Ramos (cell line): ENCODE data around the gene DPP10.
"Not testable (repeated sequence)": the region's sequence is repeated elsewhere in the genome, so short reads cannot be mapped to it uniquely, and the experiment has no call there.

Experiments used
- in situ Hi-C: fragments of 300-500 bp; cut with MboI; formaldehyde crosslinking; loops from one replicate; pipeline ENCODE4 v1.14.3; 2022; ENCODE audit warnings: low sequenced_read_pairs; ENCODE audit not compliant: unreplicated experiment

DPP10 gene

DNA sequence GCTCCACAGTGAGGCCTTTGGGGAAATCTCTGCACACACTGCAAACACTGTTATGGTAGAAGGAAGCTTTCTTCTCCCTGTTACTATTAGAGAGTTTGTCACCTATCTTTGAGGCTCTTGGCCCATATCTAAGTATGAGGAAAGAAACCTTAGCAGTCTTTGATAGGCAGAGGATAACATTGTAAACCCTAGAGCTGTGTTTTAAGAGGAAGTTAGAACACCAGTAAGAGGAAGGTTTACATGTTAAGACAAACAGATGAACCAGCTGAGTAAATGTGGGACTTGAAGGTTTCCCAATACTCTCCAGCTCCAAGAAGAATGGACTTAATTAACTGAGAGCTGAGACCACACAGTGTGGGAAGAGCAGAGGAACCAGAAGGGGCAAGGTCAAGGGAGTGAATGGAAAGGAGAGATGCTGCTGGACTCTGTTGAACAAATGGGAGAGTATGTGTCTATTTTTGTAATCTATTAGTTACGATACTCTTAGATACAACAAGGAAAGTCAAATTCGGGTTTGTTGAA lies 257.0 kb downstream of the DPP10 start:
- in situ Hi-C loops = no loop called here

DNA sequence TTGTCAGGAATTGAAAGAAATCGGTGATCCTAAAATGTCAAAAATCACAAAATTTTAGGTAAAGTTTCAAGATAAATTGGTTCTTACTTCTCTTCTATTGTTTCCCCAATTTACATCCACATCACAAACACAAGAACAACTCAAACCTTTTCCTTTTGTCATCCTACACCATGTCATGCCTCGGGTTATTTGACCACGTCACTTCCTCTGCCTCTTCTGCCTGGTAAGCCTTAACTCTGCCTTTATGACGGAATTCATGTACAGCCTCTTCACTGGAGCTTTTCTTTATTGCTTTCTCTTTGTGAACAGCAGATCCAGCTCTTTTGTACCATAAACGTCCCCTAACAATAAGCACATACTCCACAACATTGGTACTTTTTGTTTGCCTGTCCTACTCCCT lies 258.0 kb downstream of the DPP10 start:
- in situ Hi-C loops = no loop called here

- in situ Hi-C loops = no loop called here
Observed at GRCh38 chr2:114709936-114710850, 267.8 kb downstream of the DPP10 start.

- in situ Hi-C loops = no loop called here
Observed at GRCh38 chr2:114714313-114714712, 271.9 kb downstream of the DPP10 start.

DNA sequence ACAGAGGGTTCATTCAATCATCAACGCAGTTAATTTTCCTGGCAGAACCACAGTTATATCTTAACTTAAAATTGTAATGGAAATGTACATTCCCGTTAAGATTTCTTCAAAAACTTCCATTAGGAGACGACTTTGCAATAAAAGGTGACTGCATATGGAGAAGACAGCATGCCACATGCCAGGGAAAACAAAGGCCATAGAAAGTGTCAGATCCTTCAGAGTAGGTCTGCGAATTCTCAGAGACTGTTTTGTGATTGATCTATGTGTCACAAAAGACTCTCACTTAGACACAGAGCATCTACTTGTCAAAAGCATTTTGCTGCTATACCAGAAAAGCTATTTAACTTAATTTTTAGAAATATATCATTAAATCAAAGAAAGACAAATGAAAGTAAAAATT lies 274.6 kb downstream of the DPP10 start:
- in situ Hi-C loops = no loop called here

- in situ Hi-C loops = no loop called here
Observed at GRCh38 chr2:114724454-114724853, 282.0 kb downstream of the DPP10 start.

DNA sequence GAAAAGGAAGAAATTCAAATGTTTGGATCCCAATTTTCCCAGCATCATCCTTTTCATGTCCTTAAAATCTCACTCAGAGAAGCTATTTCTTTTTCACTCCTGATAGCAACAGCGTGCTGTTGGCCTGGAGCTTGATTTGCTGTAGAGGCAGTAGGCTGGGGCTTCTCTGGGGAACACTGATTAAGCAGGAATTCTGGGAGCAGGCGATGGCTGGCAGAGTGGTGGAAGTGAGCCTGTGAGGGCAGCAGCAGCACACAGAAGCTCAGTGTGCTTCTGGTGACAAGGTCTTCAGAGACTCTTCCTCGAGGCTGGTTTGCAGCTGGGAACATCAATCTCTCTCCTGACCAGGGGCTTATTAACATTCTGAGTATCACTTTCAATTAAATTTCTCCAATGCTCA lies 284.6 kb downstream of the DPP10 start:
- in situ Hi-C loops = no loop called here

GRCh38 chr2:114728372-114728771 lies 285.9 kb downstream of the DPP10 start:
- in situ Hi-C loops = no loop called here

- in situ Hi-C loops = no loop called here
Observed at GRCh38 chr2:114729026-114729425, 286.6 kb downstream of the DPP10 start.

GRCh38 chr2:114735126-114735525 lies 292.7 kb downstream of the DPP10 start:
- in situ Hi-C loops = no loop called here

GRCh38 chr2:114742245-114742644 lies 299.8 kb downstream of the DPP10 start:
- in situ Hi-C loops = no loop called here

DNA sequence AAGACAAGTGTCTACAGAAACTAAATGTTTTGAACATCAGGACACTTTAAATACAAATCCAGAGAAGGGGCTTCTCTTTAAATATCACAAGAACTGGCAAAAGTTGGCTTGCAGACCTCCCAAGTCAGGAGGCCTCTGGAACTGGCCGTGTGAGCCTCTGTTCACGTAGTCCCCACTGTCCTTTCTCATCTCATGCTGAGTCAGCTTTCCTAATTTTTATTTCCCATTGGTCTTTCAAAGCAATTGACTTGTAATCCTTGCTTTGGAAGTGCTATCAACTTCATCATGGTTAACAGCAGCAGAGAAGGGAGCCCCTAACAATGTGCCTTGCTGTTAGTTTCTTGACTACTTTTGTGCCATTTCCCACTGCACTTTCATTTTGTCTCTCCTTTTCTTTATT lies 303.3 kb downstream of the DPP10 start:
- in situ Hi-C loops = no loop called here

GRCh38 chr2:114748175-114748574 lies 305.7 kb downstream of the DPP10 start:
- in situ Hi-C loops = not testable (repeated sequence)

GRCh38 chr2:114752425-114752824 lies 310.0 kb downstream of the DPP10 start:
- in situ Hi-C loops = no loop called here

DNA sequence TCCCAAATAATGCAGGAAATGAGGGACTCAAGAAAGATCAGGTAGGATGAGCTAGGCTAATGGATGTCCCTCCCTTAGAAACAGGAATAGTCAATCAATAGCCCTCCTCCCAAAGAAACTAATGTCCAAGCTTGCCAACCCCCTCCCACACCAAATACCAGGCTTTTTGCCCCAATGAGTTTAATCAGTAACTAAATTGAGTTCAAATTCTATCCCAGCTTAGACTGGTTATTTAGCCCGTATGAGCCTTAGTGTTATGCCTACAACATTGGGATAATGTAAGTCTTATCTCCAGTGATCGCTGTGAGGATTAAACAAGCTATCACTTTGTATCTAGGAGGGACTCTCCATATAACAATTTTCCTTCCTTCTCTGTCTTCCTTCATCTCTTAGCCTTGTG lies 310.7 kb downstream of the DPP10 start:
- in situ Hi-C loops = no loop called here

GRCh38 chr2:114754907-114755563 lies 312.6 kb downstream of the DPP10 start:
- in situ Hi-C loops = no loop called here

DNA sequence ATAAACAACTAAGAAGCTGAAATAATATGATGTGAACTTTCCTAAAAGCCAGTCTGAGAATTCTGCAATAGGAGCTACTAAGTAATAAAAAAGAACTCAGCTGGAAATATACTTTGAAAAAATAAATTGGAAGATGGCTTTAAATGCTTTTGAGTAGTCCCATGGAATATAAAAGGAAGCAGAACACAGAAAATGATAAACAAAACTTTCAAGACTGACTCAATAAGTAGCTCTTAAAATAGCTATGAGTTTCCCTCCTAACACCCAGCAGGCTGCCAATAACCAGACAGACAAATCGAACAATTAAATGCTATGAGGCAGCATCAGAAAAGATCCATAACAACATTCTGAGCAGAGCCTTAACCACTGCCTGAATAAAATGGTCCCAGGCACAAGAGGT lies 319.9 kb downstream of the DPP10 start:
- in situ Hi-C loops = no loop called here

- in situ Hi-C loops = no loop called here
Observed at GRCh38 chr2:114762986-114763385, 320.5 kb downstream of the DPP10 start.

DNA sequence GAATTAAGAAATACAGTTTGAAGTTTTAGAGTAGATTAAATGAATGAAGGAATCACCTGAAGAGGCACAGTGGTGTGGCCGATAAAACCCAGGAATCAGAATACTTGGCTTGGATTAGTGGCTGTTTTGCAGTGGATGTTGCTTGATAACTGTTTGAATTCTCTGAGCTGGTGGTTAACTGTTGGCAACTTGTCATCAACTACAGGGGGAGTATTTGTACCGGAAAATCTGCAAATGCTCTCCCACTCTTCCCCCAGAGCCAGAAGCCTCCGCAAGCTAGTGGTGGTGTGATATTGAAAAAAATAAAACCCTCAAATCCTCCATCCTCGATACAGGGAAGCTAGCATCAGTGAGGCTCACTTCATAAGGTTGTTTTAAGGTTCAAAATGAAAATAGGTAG lies 326.7 kb downstream of the DPP10 start:
- in situ Hi-C loops = no loop called here

- in situ Hi-C loops = no loop called here
Observed at GRCh38 chr2:114769991-114770390, 327.6 kb downstream of the DPP10 start.

- in situ Hi-C loops = no loop called here
Observed at GRCh38 chr2:114784046-114784445, 341.6 kb downstream of the DPP10 start.
